ENCODE measurements around the gene DGKA. TPM values are rescaled to one million over a fixed set of nuclear protein-coding genes. Genes with fewer than 3 reads are reported as not detected.
"Not testable (repeated sequence)": the region's sequence is repeated elsewhere in the genome, so short reads cannot be mapped to it uniquely, and the experiment has no call there.

DGKA gene
- 14.5 and 58.4 TPM in 2 replicates for total RNA-seq (2014; rRNA removed; shearing (Covaris generic))

- DNase-seq (ENCODE audit: low read depth) = peak; percentile 41
Observed at GRCh38 chr12:55930771-55931316, at the start of gene DGKA. DGKA (plus strand) TSS chr12:55931162; CDS start chr12:55936504, 5,342 bp downstream.

GRCh38 chr12:55885113-55885512, 45.8 kb upstream of the DGKA start:
- no peak for DNase-seq (ENCODE audit: low read depth)

GRCh38 chr12:55891310-55891709, 39.7 kb upstream of the DGKA start:
- no peak for DNase-seq (ENCODE audit: low read depth)

GRCh38 chr12:55893723-55894122, 37.2 kb upstream of the DGKA start:
- no peak for DNase-seq (ENCODE audit: low read depth)

GRCh38 chr12:55899082-55899481, 31.9 kb upstream of the DGKA start:
- no peak for DNase-seq (ENCODE audit: low read depth)

- DNase-seq (ENCODE audit: low read depth) = no peak
Observed at GRCh38 chr12:55901881-55902490, 29.0 kb upstream of the DGKA start.

GRCh38 chr12:55906056-55906455, 24.9 kb upstream of the DGKA start:
- no peak for DNase-seq (ENCODE audit: low read depth)

GRCh38 chr12:55908726-55909512, 22.0 kb upstream of the DGKA start:
- DNase-seq (ENCODE audit: low read depth) = no peak

GRCh38 chr12:55909513-55909884, 21.5 kb upstream of the DGKA start:
- no peak for DNase-seq (ENCODE audit: low read depth)

- no peak for DNase-seq (ENCODE audit: low read depth)
Observed at GRCh38 chr12:55912908-55913307, 18.1 kb upstream of the DGKA start.

- no peak for DNase-seq (ENCODE audit: low read depth)
Observed at GRCh38 chr12:55915482-55915859, 15.5 kb upstream of the DGKA start.

- peak; percentile 78 for DNase-seq (ENCODE audit: low read depth)
Observed at GRCh38 chr12:55919032-55919431, 11.9 kb upstream of the DGKA start.

GRCh38 chr12:55922126-55922525, 8.8 kb upstream of the DGKA start:
- no peak for DNase-seq (ENCODE audit: low read depth)

GRCh38 chr12:55923648-55924047, 7.3 kb upstream of the DGKA start:
- DNase-seq (ENCODE audit: low read depth) = not testable (repeated sequence)

- no peak for DNase-seq (ENCODE audit: low read depth)
Observed at GRCh38 chr12:55925371-55925770, 5.6 kb upstream of the DGKA start.

GRCh38 chr12:55925870-55926737, 4.9 kb upstream of the DGKA start:
- no peak for DNase-seq (ENCODE audit: low read depth)

GRCh38 chr12:55926738-55927587, 4.0 kb upstream of the DGKA start:
- peak; percentile 95 for DNase-seq (ENCODE audit: low read depth)

- DNase-seq (ENCODE audit: low read depth) = peak; percentile 66
Observed at GRCh38 chr12:55927588-55928502, 3.1 kb upstream of the DGKA start, which contains the start of gene PYM1. PYM1 (minus strand) TSS chr12:55927894; CDS start chr12:55927761, 133 bp downstream.

- no peak for DNase-seq (ENCODE audit: low read depth)
Observed at GRCh38 chr12:55929306-55929791, 1.6 kb upstream of the DGKA start.

- peak; percentile 22 for DNase-seq (ENCODE audit: low read depth)
Observed at GRCh38 chr12:55931317-55931779, 386 bp downstream of the DGKA start.
